Keratinocyte (primary cell): ENCODE measurements around the gene BLOC1S2. TPM values are rescaled to one million over a fixed set of nuclear protein-coding genes. Genes with fewer than 3 reads are reported as not detected.
"Not testable (repeated sequence)": the region's sequence is repeated elsewhere in the genome, so short reads cannot be mapped to it uniquely, and the experiment has no call there.

Source experiments
- DNase-seq: peaks from one replicate; pipeline ENCODE4 v3.0.0-alpha.2; 2011; ENCODE audit warnings: low read depth, missing footprints, low spot score
- FAIRE-seq: peaks from 2 replicates; lab custom pipeline; 2011; peaks lifted over from hg19 to GRCh38; lab: Jason Lieb, UNC
- H2AFZ ChIP-seq: 2 replicates; pipeline ENCODE4 v1.6.0; 2012; ENCODE audit warnings: low read length, control low read depth, inconsistent platforms; ENCODE audit not compliant: control insufficient read depth
- H3K27ac ChIP-seq: 2 replicates; pipeline ENCODE4 v1.5.1; 2011; ENCODE audit warnings: low read length; ENCODE audit not compliant: control insufficient read depth, insufficient read depth
- H3K27me3 ChIP-seq: 3 replicates; pipeline ENCODE4 v1.6.0; 2011; ENCODE audit warnings: low read length; ENCODE audit not compliant: control insufficient read depth, insufficient read depth; ENCODE audit errors: extremely low read depth
- H3K36me3 ChIP-seq, 2 experiments: 2 replicates in 1 of 2; 3 replicates in 1 of 2; pipeline ENCODE4 v1.5.1; 2011; ENCODE audit warnings: low read length in 2 of 2, mild to moderate bottlenecking in 1 of 2; ENCODE audit not compliant: control insufficient read depth in 2 of 2, insufficient read depth in 2 of 2; ENCODE audit errors: extremely low read depth in 1 of 2
- H3K4me1 ChIP-seq: 3 replicates; pipeline ENCODE4 v1.5.1; 2011; ENCODE audit warnings: low read length; ENCODE audit not compliant: control insufficient read depth, insufficient read depth; ENCODE audit errors: extremely low read depth
- H3K4me2 ChIP-seq: 3 replicates; pipeline ENCODE4 v1.6.0; 2011; ENCODE audit warnings: low read depth, low read length; ENCODE audit not compliant: control insufficient read depth, insufficient read depth; ENCODE audit errors: extremely low read depth
- H3K4me3 ChIP-seq, 3 experiments: fragments of 200-600 bp in 1 of 3; sonication (generic) in 1 of 3; 2 replicates in 2 of 3; 3 replicates in 1 of 3; pipeline ENCODE4 v1.5.1; 2011 to 2016; ENCODE audit warnings: low read length in 3 of 3, mild to moderate bottlenecking in 3 of 3, control low read depth in 2 of 3, inconsistent platforms in 1 of 3, low read depth in 1 of 3, mixed read lengths in 1 of 3, mixed run types in 1 of 3, moderate library complexity in 1 of 3; ENCODE audit not compliant: control insufficient read depth in 2 of 3, insufficient read depth in 2 of 3; ENCODE audit errors: extremely low read depth in 1 of 3
- H3K79me2 ChIP-seq: 2 replicates; pipeline ENCODE4 v1.6.0; 2012; ENCODE audit warnings: low read length; ENCODE audit not compliant: control insufficient read depth, insufficient read depth
- H3K9ac ChIP-seq: 3 replicates; pipeline ENCODE4 v1.6.0; 2011; ENCODE audit warnings: low read length; ENCODE audit not compliant: control insufficient read depth, insufficient read depth; ENCODE audit errors: extremely low read depth
- H3K9me1 ChIP-seq: 3 replicates; pipeline ENCODE4 v1.6.0; 2011; ENCODE audit warnings: low read length; ENCODE audit not compliant: control insufficient read depth, insufficient read depth; ENCODE audit errors: extremely low read depth
- H3K9me3 ChIP-seq: 2 replicates; pipeline ENCODE4 v1.5.1; 2012; ENCODE audit warnings: low read depth, low read length; ENCODE audit not compliant: control insufficient read depth
- H4K20me1 ChIP-seq: 3 replicates; pipeline ENCODE4 v1.6.0; 2011; ENCODE audit warnings: low read length; ENCODE audit not compliant: control insufficient read depth, insufficient read depth; ENCODE audit errors: extremely low read depth
- EZH2 ChIP-seq: IDR thresholded peaks from one replicate; pipeline ENCODE4 v1.6.1; 2012; ENCODE audit warnings: inconsistent platforms, mild to moderate bottlenecking, low read length, moderate library complexity
- dilution Hi-C: fragments of 300-500 bp; cut with MboI; formaldehyde crosslinking; loops from one replicate; pipeline ENCODE4 v1.7.0; 2020; ENCODE audit warnings: low sequenced_read_pairs; ENCODE audit not compliant: extremely low pct_ligation_motif_present
- polyA plus RNA-seq, 5 experiments: library from polyadenylated mRNA; depleted of rRNA in 3 of 5; stranded (reverse) in 3 of 5; stranded (forward) in 1 of 5; unstranded in 1 of 5; fragments of >200 nt; gene quantifications; 1 replicate in 1 of 5; 2 replicates in 3 of 5; 3 replicates in 1 of 5; pipeline versions ENCODE4 v1.2.1 to v1.2.3, GENCODE V29; 2011 to 2012; ENCODE audit warnings: missing spikeins in 2 of 5, low read depth in 1 of 5, low replicate concordance in 1 of 5
- TF ChIP-seq, protein P1 (sequence below), 3 experiments: IDR thresholded peaks in 1 of 3; conservative IDR thresholded peaks in 1 of 3; optimal IDR thresholded peaks in 1 of 3; 2 replicates in 2 of 3; 3 replicates in 1 of 3; pipeline versions ENCODE3 to v1.5.1; 2011; ENCODE audit warnings: low read length in 3 of 3, mild to moderate bottlenecking in 3 of 3, moderate library complexity in 2 of 3, control low read depth in 1 of 3, inconsistent platforms in 1 of 3; ENCODE audit not compliant: insufficient read depth in 2 of 3; ENCODE audit errors: extremely low read depth in 1 of 3

Gene BLOC1S2
- polyA plus RNA-seq, 1 donor (not counting 4 experiments of a cell fraction or from before 2014, with no cell fraction given), result 74.1 TPM

DNA sequence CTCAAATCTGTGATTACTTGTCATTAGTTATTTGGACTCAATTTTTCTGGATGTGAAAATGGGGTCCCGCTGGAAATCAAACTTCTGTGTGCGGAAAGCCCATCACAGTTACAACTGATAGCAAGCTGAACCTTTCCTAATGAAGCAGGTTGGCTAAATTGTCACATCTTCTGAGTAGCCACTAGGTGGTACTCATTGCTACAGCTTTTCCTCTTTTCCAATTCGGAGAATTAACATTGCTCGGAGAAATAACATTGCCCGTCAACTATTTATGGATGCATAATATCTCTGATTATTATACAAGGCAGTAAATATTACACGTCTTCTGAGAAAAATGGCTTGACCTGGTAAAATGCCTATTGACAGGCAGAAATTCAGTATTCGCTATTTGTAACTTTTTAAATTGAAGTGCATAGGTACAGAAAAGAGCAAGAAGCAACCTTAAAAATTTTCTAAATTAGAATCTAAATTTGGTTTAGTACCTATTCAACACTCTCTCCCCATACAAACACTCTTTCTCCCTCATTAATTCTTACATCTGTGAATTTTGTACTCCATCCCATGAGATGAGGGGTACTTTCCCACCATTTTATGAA lies 17.3 kb upstream of the BLOC1S2 start:
- Histone ChIP-seq H3K4me1 (no peaks in the 10 kb centered on the region), H3K4me2 (peak overlapping the region; percentile 9), H3K4me3 (no peak overlapping the region), H3K27ac (no peak overlapping the region), H2AFZ (no peak overlapping the region), H3K36me3 (no peaks in the 10 kb centered on the region), H3K9me3 (no peaks in the 10 kb centered on the region), H4K20me1 (no peaks in the 10 kb centered on the region), H3K9ac (no peak overlapping the region), H3K79me2 (no peaks in the 10 kb centered on the region), H3K27me3 (peaks cover 8% of the 10 kb centered on the region), H3K9me1 (no peaks in the 10 kb centered on the region)
- DNase-seq, result no peak
- TF ChIP-seq, protein P1, sequence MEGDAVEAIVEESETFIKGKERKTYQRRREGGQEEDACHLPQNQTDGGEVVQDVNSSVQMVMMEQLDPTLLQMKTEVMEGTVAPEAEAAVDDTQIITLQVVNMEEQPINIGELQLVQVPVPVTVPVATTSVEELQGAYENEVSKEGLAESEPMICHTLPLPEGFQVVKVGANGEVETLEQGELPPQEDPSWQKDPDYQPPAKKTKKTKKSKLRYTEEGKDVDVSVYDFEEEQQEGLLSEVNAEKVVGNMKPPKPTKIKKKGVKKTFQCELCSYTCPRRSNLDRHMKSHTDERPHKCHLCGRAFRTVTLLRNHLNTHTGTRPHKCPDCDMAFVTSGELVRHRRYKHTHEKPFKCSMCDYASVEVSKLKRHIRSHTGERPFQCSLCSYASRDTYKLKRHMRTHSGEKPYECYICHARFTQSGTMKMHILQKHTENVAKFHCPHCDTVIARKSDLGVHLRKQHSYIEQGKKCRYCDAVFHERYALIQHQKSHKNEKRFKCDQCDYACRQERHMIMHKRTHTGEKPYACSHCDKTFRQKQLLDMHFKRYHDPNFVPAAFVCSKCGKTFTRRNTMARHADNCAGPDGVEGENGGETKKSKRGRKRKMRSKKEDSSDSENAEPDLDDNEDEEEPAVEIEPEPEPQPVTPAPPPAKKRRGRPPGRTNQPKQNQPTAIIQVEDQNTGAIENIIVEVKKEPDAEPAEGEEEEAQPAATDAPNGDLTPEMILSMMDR (optimal IDR thresholded peaks at IDR 0.05 in 1 of 3, IDR thresholded peaks at IDR 0.05 in 1 of 3, conservative IDR thresholded peaks at IDR 0.05 in 1 of 3; ENCODE audit: extremely low read depth in 1 of 3, insufficient read depth in 2 of 3, low read length in 3 of 3), result peak; percentile 47 to 68 (median 52)
- TF ChIP-seq EZH2, result no peak
- dilution Hi-C loops, result no loop called here
- FAIRE-seq, result peak; percentile 76

DNA sequence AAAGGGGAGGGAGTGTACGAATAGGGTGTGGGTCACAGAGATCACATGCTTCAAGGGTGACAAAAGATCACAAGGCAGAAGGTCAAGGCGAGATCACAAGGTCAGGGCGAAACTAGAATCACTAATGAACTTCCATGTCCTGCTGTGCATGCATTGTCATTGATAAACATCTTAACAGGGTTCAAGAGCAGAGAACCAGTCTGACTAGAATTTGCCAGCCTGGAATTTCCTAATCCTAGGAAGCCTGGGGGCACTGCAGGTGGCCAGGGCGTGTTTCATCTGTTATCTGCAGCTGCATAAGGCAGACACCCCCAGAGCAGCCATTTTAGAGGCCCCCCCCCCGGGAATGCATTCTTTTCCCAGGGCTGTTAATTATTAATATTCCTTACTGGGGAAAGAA lies 14.6 kb upstream of the BLOC1S2 start:
- H3K9me3 ChIP-seq, H3K4me1 ChIP-seq, H3K4me2 ChIP-seq, H3K4me3 ChIP-seq, H3K79me2 ChIP-seq, H2AFZ ChIP-seq, DNase-seq, H3K36me3 ChIP-seq, H4K20me1 ChIP-seq, H3K27me3 ChIP-seq, H3K27ac ChIP-seq, dilution Hi-C loops, FAIRE-seq, H3K9ac ChIP-seq, H3K9me1 ChIP-seq: not testable (repeated sequence)

DNA sequence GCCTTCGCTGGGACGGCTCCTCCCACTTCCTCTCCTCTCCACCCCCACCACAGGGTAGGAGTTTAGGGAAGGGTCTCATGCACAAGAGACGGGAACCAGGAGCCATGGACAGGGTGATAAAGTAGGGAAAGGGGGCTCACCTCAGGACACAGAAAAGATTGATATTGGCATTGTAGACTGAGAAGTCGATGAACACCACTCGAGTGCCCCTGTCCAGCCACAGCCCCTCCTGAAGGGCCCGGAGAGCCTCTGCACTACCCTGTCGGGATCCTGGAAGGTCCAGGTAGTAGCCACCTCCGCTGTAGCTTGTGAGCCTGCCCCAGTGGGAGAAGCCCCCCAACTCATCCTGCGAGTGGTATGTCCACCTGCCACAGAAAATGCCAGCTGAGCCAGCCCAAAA lies 10.8 kb upstream of the BLOC1S2 start:
- peaks cover 5% of the 10 kb centered on the region for H3K27me3 ChIP-seq
- no peak overlapping the region for H3K27ac ChIP-seq
- no peak overlapping the region for H3K4me3 ChIP-seq
- no peaks in the 10 kb centered on the region for H3K9me1 ChIP-seq
- H3K4me2 ChIP-seq, result no peak overlapping the region
- H3K9ac ChIP-seq, result no peak overlapping the region
- H3K4me1 ChIP-seq, result no peaks in the 10 kb centered on the region
- H3K9me3 ChIP-seq, result no peaks in the 10 kb centered on the region
- dilution Hi-C loops, result no loop called here
- TF ChIP-seq EZH2, result no peak
- TF ChIP-seq, protein P1 (optimal IDR thresholded peaks at IDR 0.05 in 1 of 3, IDR thresholded peaks at IDR 0.05 in 1 of 3, conservative IDR thresholded peaks at IDR 0.05 in 1 of 3; ENCODE audit: extremely low read depth in 1 of 3, insufficient read depth in 2 of 3, low read length in 3 of 3), result no peak
- no peaks in the 10 kb centered on the region for H3K36me3 ChIP-seq
- FAIRE-seq (no peak), DNase-seq (no peak)
- no peaks in the 10 kb centered on the region for H4K20me1 ChIP-seq
- H2AFZ ChIP-seq, result no peak overlapping the region
- no peaks in the 10 kb centered on the region for H3K79me2 ChIP-seq
